H54 (cell line): ENCODE results near the gene NAALADL2.

Source experiments
- DNase-seq: peaks from one replicate; pipeline ENCODE4 v3.0.0; 2011; ENCODE audit warnings: low spot score, mixed read lengths; ENCODE audit not compliant: insufficient read length
- FAIRE-seq: peaks from 3 replicates; lab custom pipeline; 2011; peaks lifted over from hg19 to GRCh38; lab: Jason Lieb, UNC
- POLR2A ChIP-seq: IDR thresholded peaks from 2 replicates; pipeline ENCODE4 v1.6.1; 2011; ENCODE audit warnings: low read depth, mild to moderate bottlenecking, low read length

Gene NAALADL2

DNA sequence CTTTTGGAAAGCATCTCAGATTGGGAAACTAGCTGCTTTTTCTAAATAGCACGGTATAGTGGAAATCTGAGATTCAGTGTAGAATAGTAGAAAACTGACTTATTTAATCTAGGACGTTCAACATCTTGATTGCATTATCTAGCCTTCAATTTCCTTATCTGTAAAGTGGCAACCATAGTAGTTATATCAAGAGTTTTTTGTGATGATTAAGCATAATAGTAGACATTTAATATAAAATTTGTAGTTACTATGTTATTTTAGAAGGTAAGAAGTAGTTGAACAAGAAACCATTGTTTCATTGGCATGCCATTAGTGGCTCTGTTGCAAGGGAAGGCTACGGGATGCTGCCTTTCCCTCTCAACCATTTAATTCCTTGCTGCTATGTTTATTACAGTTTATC lies 367.3 kb downstream of the NAALADL2 start:
- FAIRE-seq (no peak), DNase-seq (no peak)
- TF ChIP-seq POLR2A = no peak

DNA sequence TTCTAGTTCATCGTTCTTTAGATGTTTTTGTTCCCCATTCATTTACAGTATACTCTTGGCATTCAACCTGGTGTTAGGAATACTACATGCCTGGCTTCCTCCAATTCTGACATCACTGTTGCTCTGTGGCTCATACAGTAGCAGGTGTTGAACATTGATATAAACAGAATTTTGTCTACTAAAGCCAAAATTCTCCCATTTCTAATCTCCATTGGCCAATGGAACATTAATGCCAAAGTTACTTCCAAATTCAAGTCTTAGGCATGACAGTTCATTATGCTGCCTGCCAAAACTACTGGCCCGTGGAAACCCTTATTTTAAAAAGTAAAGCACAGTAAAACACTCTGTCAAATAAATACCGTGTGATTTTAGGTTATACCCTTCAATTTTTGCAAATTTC lies 368.0 kb downstream of the NAALADL2 start:
- no peak for DNase-seq
- TF ChIP-seq POLR2A = no peak
- FAIRE-seq = no peak

DNA sequence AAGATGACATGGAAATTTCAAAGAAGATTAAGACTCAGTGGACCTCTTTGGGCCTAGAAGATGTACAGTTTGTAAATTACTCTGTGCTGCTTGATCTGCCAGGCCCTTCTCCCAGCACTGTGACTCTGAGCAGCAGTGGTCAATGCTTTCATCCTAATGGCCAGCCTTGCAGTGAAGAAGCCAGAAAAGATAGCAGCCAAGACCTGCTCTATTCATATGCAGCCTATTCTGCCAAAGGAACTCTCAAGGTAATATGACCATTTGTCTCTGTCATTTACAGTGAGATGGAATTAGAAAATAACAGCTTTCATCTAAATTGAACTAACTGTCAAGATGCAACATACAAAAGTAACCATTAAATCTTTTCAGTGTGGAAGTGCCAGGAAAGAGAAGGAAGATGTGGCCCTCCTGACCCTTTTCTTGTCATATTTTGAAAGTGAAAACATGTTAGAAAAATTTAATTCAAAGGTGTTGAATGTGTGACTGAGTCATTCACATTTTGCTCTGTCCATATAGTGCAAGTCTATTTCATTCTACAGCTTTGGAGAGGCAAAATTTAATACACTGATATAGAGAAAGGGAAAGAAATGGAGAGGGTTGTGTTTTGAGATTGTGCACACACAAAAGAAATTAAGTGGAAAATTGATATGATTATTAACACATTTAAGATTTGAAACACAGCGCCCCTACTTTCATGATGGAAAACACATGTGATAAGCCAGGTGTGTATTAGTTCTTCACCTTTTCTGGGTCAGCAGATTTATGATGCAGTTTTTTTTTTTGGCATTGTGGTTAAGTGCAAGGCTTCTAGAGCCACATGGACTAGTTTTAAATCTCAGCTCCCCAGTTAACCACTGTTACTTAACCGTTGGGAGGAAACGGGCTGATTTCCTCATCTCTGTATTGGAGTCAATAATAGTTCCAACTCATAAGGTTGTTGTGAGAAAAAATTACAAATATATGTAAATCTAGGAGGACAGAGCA lies 375.1 kb downstream of the NAALADL2 start:
- DNase-seq = no peak
- no peak for FAIRE-seq
- no peak for TF ChIP-seq POLR2A

DNA sequence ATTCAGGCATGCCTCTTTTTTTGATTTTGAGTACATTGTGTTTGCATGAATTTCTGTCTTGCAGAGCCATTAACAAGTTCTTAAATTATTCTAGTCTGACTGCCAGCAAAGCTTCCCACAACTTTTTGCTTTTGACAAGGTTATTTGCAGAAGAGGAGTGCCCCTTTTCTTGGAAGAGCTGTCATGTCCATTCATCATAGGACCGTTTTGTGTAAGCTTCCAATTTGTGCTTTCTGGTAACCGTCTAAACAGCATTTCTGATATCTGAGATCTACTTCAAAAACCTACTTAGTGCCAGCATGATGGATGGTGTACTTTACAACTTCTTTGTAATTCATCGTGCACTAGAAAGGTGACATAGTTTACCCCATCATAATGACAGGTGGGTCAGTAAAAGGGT lies 379.7 kb downstream of the NAALADL2 start:
- DNase-seq (no peak), FAIRE-seq (no peak)
- no peak for TF ChIP-seq POLR2A

DNA sequence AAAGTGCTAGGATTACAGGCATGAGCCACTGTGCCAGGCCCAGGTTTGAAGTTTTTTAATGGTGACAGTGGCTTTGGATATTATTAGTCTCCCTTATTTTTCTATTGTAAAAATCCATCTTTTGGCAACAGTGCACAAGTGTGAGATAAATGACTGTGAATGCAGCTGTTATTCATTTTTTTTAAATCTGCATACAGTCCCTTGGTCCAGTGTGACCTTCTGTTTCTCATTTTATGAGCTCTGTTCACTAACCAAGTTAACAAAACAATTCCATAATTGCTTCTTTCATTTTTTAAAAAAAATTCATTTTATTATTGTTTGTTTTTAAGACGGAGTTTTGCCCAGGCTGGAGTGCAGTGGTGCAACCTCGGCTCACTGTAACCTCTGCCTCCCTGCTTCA lies 381.8 kb downstream of the NAALADL2 start:
- DNase-seq (no peak), FAIRE-seq (no peak)
- TF ChIP-seq POLR2A = no peak

DNA sequence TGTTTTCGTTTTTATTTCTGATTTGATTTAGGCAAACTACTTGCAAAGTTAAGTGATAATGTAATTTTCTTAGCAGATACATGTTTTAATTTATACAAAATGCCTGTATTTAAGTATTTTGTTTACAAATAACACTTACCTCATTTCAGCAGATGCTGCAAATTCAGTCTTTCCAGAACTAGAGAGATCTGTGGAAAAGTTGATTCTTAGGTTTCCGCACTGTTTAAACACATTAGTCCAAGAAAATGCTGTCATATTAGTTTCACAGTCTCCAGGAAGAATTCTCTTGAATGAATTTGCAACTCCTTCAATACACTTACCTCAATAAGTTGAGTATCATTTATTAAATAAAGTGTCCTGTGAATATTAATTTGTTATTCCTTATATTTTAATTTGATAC lies 383.1 kb downstream of the NAALADL2 start:
- no peak for DNase-seq
- no peak for FAIRE-seq
- no peak for TF ChIP-seq POLR2A

DNA sequence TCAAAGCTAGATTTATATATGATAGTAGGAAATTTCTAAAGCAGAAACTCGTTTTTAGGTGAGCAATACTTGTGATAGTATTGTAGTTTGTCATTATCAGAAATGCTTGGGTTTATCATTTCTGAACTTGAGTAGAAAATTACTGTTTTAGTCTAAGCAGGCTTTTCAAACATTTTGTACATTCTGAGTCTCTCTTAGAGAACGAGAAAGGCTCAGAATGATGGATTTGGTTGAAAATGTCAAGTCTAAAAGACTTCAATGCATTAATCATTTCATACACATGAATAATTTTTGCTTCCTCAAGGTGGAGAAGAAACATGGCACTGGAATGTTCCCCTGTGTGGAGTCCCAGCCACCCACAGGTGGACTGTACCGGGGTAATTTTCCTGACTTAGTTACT lies 387.1 kb downstream of the NAALADL2 start:
- DNase-seq (no peak), FAIRE-seq (no peak)
- TF ChIP-seq POLR2A = no peak

DNA sequence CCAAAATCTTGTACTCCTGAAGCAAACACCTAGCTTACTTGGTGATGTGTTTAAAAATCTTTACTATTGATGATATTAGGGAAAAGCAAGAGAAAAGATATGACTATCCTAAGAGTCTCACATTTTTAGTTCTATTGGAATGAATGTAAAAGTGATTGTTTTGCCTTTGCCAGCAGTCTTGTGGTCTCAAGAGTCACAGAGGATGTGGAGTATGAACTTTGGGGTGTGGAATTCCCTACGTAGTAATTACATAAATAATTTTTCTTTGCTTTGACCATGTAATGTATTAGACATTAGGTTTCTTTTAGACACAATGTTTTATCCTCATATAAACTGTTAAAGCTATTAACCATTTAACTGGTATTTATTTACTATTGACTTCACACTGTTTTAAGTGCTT lies 387.6 kb downstream of the NAALADL2 start:
- DNase-seq (no peak), FAIRE-seq (no peak)
- no peak for TF ChIP-seq POLR2A

DNA sequence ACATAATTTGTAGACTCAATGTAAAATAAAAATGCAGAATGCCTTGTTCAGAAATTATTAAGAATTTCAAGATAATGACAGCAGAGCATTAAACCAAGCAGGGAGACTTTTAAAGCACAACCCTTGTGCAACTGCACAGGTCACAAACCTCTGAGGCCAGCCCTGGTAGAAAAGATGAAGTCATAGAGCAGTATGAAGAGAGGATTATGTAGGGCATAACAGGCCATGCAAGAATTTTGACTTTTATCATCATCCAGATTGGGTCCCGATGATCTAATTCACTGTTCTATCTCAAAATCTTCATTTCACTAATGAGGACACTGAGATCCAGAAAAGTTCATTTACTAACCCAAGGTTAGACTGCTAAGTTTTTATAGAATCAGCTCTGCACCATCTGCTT lies 388.5 kb downstream of the NAALADL2 start:
- no peak for TF ChIP-seq POLR2A
- FAIRE-seq = no peak
- DNase-seq = no peak

DNA sequence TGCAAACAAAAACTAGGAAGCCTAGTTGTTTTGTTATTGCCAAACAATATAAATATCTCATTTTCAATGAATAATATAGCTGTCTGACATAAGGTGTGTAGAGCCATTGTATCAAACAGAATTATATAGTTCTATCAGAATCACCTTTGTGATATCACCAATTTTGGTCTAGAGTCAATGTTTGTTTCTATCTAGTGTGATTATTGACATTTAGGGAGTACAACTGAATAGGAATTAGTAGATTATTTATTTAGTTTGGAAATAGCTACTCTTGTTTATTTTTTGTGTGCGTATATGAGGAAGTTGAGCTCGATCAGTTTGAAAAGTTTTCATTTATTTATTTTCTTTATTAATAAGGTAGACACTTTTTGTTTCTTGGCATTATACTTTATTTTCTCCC lies 389.7 kb downstream of the NAALADL2 start:
- DNase-seq (no peak), FAIRE-seq (no peak)
- TF ChIP-seq POLR2A = no peak

DNA sequence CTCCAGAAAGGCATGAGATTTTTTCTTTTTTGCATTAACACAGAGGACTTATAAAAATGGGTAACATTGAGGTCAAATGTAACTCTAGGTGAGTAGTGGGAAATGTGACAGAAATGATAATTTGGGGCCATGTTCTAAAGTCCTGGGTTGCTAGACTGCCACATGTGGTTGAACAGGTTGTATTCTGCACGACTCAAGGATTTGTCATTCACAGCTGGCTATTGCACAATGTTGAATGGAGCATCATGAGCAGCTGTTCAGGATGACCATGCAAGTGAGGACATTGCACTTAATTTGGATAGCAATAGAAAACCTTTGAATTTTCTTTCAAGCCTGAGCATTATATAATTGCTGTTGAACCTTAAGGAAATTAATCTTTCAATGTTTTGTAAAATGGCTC lies 396.6 kb downstream of the NAALADL2 start:
- FAIRE-seq = peak; percentile 78
- DNase-seq = no peak
- TF ChIP-seq POLR2A = no peak

DNA sequence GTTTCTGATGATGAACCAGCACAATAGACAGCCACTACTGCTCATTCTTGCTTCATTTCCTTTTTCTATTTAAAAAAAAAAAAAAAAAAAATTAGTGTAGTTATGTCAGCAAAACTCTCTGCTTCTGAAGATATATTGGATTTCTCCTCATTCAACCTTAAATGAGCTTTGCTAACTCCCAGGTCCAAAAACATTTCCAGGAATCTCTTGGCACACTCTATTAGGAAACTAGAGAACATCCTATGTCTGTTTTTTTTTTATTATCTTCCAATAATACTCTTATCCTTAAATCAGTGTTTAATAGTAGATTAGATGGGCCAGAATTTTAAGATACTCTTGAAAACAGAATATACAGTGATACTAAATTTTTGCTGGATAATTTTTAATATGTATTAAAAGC lies 398.0 kb downstream of the NAALADL2 start:
- no peak for TF ChIP-seq POLR2A
- DNase-seq (no peak), FAIRE-seq (no peak)

DNA sequence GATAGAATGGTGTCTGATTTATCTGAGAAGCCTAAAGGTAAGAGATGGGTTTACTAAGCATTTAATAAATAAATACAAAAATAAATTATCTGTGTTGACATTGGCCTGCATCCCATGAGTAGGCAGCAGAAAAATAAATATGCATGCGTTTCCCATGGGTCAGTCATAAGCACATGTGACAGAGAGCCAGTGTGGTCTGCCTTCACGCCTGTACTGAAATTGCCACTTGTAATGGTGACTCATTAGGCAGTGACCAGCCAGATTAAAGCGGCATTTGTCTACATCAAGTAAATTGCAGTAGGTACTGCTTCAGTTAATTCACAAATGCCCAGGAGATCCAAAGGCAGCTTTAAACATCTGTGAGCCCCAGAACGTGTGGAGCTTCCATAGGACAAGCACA lies 399.6 kb downstream of the NAALADL2 start:
- TF ChIP-seq POLR2A = no peak
- no peak for DNase-seq
- peak; percentile 20 for FAIRE-seq

DNA sequence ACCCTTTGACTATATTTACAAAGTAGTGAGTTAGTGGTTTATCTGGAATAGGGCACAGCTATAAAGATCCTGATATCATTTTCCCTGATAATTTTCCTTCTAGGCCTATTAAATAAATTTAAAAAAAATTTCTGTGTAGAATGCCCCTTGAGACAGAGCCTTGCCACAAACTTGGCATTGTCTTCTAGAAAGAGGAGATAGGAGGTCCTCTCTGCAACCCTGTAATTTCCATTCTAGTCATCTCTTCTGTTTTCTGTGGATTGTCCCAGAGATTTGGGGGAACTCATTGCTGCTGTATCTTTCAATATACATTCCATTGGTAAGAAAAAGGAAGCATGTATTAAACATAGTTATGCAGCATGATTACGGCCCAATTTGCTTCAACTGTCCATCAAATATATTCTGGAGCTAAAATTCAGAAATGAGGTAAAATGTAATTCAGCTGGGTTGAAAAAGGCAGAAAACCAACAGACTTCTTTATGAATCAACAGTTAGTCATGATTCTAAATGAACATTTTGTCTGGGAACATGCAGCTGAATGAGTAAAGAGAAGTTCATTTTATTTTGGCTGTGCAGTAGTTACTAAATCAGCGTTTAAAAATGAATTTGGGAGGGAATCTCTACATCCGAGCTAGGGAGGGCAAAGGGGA lies 401.1 kb downstream of the NAALADL2 start:
- TF ChIP-seq POLR2A = no peak
- peak; percentile 87 for FAIRE-seq
- no peak for DNase-seq
